HFFc6 (cell line): ENCODE results near the gene VGF. TPM values are rescaled to one million over a fixed set of nuclear protein-coding genes. Genes with fewer than 3 reads are reported as not detected.

ENCODE experiments used
- DNase-seq: peaks from one replicate; pipeline ENCODE4 v3.0.0-alpha.2; 2018
- H3K27ac Mint-ChIP-seq: 2 replicates; pipeline ENCODE4 v1.8.0; 2020; ENCODE audit warnings: mild to moderate bottlenecking, mixed read lengths
- H3K27me3 Mint-ChIP-seq: 2 replicates; pipeline ENCODE4 v1.8.0; 2021; ENCODE audit warnings: mild to moderate bottlenecking, moderate library complexity, mixed read lengths; ENCODE audit not compliant: insufficient read depth
- H3K36me3 Mint-ChIP-seq: 2 replicates; pipeline ENCODE4 v1.8.0; 2021; ENCODE audit warnings: low read depth, mixed read lengths
- H3K4me1 Mint-ChIP-seq: 2 replicates; pipeline ENCODE4 v1.8.0; 2020; ENCODE audit warnings: low read depth, mixed read lengths
- H3K4me3 Mint-ChIP-seq: 2 replicates; pipeline ENCODE4 v1.8.0; 2020; ENCODE audit warnings: mild to moderate bottlenecking, moderate library complexity, mixed read lengths
- H3K9me3 Mint-ChIP-seq: 2 replicates; pipeline ENCODE4 v1.8.0; 2020; ENCODE audit warnings: mild to moderate bottlenecking, mixed read lengths
- CTCF ChIP-seq: fragments of 200-600 bp; sonication (generic); IDR thresholded peaks from 2 replicates; pipeline ENCODE4 v1.5.0; 2021; ENCODE audit warnings: antibody characterized with exemption, mild to moderate bottlenecking
- total RNA-seq, 6 experiments: library from RNA; stranded (reverse); fragmentation: NEBNext Ultra II Directional; extraction: Animal tissue kit (Norgen Biotek cat#: 25700); gene quantifications; 2 replicates in 1 of 6; 3 replicates in 5 of 6; pipeline ENCODE4 v1.2.3, GENCODE V29; 2021

Gene VGF
- total RNA-seq, 6 experiments from 2014 or later, result 0.19 to 0.78 (median 0.35) TPM

DNA sequence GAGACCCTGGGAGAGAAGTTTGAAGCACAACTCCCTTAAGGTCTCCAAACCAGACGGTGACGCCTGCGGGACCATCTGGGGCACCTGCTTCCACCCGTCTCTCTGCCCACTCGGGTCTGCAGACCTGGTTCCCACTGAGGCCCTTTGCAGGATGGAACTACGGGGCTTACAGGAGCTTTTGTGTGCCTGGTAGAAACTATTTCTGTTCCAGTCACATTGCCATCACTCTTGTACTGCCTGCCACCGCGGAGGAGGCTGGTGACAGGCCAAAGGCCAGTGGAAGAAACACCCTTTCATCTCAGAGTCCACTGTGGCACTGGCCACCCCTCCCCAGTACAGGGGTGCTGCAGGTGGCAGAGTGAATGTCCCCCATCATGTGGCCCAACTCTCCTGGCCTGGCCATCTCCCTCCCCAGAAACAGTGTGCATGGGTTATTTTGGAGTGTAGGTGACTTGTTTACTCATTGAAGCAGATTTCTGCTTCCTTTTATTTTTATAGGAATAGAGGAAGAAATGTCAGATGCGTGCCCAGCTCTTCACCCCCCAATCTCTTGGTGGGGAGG lies 27.6 kb downstream of the VGF start:
- no peak for TF ChIP-seq CTCF
- Mint-ChIP-seq H3K4me1 (peaks cover 87% of the 10 kb centered on the region), H3K4me3 (peak overlapping the region; percentile 98), H3K36me3 (peaks cover 48% of the 10 kb centered on the region), H3K9me3 (peaks cover 87% of the 10 kb centered on the region), H3K27me3 (peaks cover 89% of the 10 kb centered on the region), H3K27ac (peak overlapping the region; percentile 98)
- no peak for DNase-seq

DNA sequence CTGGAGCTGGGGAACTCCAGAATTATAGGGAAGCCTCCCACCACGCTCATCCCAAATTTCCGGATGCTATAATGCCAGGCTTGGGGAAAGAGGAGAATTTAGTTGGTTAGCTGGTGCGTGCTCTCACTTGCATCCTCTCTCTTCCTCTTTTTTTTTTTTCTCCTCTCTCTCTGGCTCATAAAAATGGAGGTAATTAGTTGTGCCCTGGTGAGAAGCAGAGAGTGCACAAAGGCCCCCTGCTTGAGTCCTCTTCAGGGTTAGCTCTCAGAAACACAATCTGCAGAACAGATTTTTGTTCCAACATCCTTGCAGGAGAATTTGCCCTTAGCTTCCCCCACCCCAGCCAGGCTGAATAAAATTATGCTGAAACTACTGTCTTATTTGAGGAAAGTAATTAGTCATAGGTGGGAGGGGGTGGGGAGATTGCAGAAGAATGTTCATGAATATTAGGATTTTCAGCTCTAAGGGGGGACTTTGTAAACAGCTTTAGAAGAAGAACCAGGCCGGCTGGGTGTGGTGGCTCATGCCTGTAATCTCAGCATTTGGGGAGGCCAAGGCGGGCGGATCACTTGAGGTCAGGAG lies 30.9 kb downstream of the VGF start:
- Mint-ChIP-seq H3K27ac (peak overlapping the region; percentile 98), H3K9me3 (peaks cover 97% of the 10 kb centered on the region), H3K27me3 (peaks cover 99% of the 10 kb centered on the region), H3K4me1 (peaks cover 97% of the 10 kb centered on the region), H3K4me3 (peak overlapping the region; percentile 98), H3K36me3 (peaks cover 81% of the 10 kb centered on the region)
- TF ChIP-seq CTCF, result no peak
- peak; percentile 29 for DNase-seq

- peak overlapping the region; percentile 98 for H3K27ac Mint-ChIP-seq
- H3K4me1 Mint-ChIP-seq, result peaks cover 95% of the 10 kb centered on the region
- H3K27me3 Mint-ChIP-seq, result peaks cover 97% of the 10 kb centered on the region
- peaks cover 94% of the 10 kb centered on the region for H3K9me3 Mint-ChIP-seq
- peak; percentile 48 for DNase-seq
- no peak for TF ChIP-seq CTCF
- H3K4me3 Mint-ChIP-seq, result peak overlapping the region; percentile 98
- H3K36me3 Mint-ChIP-seq, result peaks cover 85% of the 10 kb centered on the region
Measured at GRCh38 chr7:101133621-101134398, 31.6 kb downstream of the VGF start.

- Mint-ChIP-seq H3K4me3 (peak overlapping the region; percentile 98), H3K4me1 (peaks cover 95% of the 10 kb centered on the region), H3K27ac (peak overlapping the region; percentile 98), H3K9me3 (peaks cover 90% of the 10 kb centered on the region), H3K36me3 (peaks cover 87% of the 10 kb centered on the region), H3K27me3 (peaks cover 98% of the 10 kb centered on the region)
- DNase-seq, result peak; percentile 40
Measured at GRCh38 chr7:101132626-101133600, 32.5 kb downstream of the VGF start.

DNA sequence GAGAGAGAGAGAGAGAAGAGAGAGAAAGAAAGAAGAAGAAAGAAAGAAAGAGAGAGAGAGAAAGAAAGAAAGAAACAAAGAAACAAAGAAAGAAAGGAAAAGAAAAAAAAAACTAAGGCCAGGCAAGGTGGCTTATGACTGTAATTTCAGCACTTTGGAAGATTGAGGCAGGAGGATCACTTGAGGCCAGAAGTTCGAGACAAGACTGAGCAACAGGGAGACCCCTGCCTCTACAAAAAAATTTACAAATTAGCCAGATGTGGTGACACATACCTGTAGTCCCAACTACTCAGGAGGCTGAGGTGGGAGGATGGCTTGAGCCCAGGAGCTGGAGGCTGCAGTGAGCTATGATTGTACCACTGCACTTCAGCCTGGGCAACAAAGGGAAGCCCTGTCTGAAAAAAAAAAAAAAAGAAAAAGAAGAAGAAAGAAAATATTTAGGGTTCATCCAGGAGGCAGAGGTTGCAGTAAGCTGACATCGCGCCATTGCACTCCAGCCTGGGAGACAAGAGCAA lies 35.7 kb downstream of the VGF start:
- Mint-ChIP-seq H3K27ac (peak overlapping the region; percentile 98), H3K27me3 (peaks cover 81% of the 10 kb centered on the region)
- DNase-seq, result peak; percentile 58

More for the DNA sequence above, 35.7 kb downstream of the VGF start:
- Mint-ChIP-seq H3K4me1 (peaks cover 91% of the 10 kb centered on the region), H3K36me3 (peaks cover 74% of the 10 kb centered on the region), H3K4me3 (peak overlapping the region; percentile 98), H3K9me3 (peaks cover 69% of the 10 kb centered on the region)
- no peak for TF ChIP-seq CTCF
